Activated CD4-positive, CD25-positive, alpha-beta regulatory T cell treated with anti-CD3 and anti-CD28 coated beads, Interleukin-2, amount 50 U/mL, for 24 hours (primary cell): ENCODE results near the gene MRRF.
"Not testable (repeated sequence)": the region's sequence is repeated elsewhere in the genome, so short reads cannot be mapped to it uniquely, and the experiment has no call there.

ENCODE experiments used
- ATAC-seq, 2 donors: fragments of 150-1000 bp; cut with Tn5 transposase; one replicate each; pipeline ENCODE4 v1.10.0; 2021; ENCODE audit warnings: mild to moderate bottlenecking in 1 of 2, moderate library complexity in 1 of 2

Gene MRRF

DNA sequence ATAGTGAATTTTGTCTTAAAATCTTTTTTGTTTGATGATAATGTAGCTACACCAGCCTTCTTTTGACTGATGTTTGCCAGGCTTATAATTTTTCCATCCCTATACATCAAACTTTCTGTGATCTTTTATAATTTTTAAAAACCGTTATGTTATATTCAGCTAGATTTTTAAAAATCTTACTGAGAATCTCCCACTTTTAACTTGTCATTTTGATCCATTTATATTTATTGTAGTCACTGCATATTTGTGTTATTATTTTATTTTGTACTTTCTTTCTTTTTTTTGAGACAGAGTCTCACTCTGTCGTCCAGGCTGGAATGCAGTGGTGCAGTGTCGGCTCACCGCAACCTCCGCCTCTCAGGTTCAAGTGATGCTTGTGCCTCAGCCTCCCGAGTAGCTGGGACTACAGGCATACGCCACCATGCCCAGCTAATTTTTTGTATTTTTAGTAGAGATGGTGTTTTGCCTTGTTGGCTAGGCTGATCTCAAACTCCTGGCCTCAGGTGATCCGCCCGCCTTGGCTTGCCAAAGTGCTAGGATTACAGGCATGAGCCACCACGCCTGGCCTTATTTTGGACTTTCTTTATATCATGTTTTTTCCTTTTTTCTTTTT is 12.7 kb downstream of the MRRF start:
- no peak for ATAC-seq

DNA sequence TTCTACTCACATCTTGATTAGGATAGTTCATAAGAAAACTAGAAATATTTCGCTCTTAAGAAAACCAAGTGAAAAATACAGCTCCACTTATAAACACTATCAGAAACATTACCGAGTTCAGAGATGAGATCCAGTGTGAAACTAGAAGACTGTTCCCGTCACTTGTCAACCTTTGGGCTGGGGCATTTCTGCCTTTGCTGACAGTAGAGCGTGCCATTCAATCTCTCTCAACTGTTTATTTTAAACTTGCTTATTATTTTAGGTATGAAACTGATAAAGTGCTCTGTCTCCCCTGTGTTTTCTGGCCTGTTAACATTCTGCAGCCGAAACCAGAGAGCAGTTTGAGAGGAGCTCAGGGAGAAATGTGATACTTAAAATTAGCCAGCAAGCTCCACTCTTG is 16.7 kb downstream of the MRRF start:
- no peak for ATAC-seq

DNA sequence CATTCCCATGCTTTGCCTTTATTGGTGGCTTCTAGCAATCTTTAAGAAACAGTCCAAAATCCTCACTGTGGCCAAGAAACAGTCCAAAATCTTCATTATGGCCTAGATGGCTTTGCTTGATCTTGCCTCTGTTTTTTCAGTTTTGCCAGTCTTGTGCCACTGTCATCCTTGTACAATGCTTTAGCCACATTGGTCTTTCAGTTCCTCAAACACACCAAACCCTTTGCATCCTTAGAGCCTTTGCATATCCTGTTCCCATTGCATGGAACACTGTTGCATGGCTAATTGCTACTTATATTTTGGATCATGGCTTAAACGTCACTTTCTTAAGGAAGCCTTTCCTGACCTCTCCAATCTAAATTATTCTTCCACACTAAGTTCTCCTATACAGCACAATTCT is 22.1 kb downstream of the MRRF start:
- ATAC-seq: no peak

DNA sequence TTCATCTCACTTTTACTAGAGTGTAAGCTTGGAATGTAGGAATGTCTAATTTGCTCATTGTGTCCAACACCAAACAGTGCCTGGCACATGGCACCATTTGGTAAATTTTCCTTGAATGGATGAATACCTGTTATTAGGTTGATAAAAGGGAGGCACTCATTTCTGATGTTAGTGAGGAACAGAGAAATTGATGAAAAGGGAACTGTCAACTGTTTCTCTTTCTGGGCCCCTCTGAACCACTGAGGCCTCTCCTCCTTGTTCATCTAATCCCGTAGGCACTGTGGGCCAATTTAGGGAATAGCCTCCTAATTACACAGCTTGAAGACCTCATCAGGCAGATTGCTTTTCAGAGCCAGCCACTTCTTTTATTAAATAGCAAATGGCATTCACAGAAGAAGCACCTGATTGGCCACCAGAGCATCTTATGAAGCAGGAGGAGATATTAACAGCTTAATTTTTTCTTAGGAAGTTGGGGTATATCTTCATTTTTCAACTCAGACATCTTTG is 22.6 kb downstream of the MRRF start:
- ATAC-seq: no peak

DNA sequence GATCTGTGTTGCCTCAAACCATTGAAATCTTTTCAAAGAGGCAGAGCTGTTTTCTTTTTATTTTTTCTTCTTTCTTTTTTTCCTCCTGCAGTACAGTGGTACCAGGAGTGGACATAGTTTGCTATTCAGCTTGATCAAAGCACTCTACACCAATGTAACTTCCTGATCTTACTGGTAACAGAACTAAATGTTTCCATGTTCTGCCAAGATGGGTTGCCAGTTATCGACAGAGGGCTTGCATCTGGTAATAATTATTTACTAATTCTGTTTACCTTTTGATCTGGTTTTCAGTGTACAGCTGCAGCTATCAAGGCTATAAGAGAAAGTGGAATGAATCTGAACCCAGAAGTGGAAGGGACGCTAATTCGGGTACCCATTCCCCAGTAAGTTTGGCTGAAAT is 26.8 kb downstream of the MRRF start:
- ATAC-seq: no peak

DNA sequence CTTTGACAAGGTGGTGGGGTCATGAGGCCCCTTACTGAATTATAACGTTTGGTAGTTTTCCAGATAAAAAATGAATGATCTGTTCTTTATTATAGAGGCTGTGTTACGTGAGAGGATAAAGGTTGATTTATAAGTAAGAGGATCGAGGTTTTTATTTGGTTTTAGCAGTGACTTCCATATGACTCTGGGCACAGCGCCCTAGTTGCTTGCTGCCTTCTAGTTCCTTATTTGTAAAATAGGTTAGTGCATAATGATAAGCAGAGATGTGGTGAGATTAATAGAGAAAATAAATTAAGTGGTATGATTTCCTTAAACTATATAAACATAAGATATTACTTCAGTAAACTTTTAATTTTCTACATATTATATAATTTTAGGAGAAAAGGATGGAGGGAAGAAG is 29.8 kb downstream of the MRRF start:
- no peak for ATAC-seq

DNA sequence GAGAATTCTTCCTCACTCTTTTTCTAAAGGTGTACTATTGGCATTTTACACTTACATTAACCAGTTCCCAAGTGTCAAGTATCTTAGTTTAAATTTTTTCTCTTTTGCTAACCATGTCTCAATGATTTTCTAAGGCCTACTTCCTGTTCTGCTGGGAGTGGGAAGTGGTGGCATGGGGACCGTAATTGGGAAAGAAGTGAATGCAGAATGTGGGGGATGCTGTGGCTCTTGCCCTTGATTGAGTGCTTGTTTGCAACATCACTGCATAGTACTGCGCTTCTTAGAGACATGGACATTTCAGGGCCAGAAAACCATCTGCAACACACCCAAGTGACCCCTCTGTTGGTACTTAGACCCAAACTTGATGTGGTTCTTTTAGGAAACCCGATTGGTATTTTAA is 32.8 kb downstream of the MRRF start:
- no peak for ATAC-seq

DNA sequence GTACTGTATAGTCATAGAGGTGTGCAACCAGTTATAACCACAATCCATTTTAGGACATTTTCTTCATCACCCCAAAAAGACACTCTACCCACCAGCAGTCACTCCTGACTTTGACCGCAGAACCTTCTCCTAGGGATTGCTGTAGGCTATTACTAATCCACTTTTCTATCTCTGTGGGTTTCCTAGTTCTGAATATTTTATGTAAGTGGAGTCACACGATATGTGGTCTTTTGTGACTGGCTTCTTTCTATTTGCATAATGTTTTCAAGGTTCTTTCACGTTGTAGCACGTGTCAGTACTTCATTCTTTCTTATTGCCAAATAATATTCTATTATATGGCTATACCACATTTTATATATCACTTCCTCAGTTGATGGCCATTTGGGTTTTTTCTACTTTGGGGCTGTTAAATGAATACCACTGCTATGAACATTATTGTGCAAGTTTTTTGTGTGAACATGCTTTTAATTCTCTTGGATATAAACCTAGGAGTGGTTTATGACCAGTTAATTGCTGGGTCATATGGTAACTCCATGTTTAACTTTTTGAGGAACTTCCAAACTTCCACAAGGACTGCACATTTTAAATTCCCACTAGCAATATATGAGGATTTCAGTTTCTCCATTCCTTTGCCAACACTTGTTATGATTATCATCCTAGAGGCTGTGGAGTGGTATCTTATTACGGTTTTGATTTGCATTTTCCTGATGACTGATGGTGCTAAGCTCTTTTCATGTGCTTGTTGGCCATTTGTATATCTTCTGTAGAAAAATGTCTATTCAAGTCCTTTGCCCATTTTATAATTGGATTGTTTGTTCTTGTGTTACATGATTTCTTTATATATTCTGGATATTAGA is 37.8 kb downstream of the MRRF start:
- no peak for ATAC-seq

DNA sequence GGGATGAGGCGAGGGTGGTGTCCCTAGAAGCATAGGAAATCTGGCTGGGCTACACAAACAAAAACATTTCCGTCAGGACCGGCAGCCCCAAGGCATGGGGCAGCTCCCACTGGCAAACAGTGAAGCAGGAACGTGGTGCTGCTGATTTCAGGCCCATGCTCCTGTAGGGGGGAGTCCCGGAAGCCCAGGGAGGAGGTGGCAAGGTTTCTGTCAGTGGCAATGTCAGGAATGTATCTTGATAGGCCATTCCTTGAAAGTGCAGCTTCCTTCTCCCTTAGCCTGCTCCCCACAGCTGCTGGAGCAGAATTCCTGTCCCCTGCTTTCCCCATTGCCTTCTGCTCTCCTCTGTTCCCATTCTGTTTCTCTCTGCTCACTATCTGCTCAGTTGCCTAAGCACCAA is 42.4 kb downstream of the MRRF start:
- ATAC-seq: no peak

DNA sequence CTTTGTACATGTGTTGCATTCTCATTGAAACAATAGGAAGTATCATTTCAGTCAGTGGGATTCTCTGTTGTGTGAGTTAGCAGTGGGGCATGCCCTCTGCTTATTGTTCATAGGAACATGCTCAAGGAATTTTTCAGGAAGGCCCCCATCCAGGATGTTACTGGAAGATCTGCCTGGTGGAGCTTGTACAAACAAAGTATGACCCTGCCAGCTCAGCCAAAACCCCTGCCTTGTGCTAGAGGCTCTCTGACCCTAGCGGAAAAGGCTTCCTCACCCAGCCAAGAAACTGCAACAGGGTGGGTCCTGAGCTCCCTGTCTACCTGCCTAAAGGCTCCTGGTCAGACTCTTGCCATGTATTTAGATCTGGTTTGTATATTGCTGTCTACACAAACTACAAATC is 43.2 kb downstream of the MRRF start:
- ATAC-seq: no peak

DNA sequence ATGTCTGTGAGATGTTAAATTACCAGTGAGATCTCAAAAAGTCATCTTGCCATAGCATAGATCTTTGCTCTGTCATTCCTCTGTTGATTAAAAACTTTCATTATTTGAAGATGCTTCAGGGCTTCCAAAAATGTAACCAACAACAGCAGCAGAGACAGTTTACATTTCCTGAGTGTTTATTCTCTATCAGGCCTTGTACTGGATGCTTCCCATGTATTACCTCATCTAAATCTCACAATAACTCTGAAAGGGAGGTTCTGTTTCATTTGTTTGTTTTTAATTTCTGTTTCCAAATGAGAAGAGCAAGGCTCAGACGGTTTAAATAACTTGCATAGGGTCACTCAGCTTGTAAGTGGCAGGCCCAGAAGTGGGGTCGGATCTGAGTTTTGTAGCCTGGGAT is 45.2 kb downstream of the MRRF start:
- no peak for ATAC-seq

DNA sequence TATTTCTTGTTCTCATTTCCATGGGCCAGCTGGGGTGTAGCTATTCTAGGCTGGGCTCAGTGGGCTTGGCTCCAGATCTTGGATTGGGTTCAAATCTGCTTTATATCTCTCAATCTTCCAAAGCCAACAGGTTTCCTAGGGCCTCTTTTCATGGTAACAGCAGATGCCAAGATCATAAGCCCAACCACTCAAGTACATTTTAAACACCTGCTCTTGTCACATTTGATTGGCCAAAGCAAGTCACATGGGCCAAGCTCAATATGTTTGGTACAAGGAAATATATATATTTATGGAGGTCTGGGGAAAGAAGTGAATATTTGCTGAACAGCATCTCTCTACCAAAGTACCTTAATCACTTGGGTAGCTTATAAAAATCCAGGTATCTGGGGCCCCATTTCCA is 49.5 kb downstream of the MRRF start:
- no peak for ATAC-seq

DNA sequence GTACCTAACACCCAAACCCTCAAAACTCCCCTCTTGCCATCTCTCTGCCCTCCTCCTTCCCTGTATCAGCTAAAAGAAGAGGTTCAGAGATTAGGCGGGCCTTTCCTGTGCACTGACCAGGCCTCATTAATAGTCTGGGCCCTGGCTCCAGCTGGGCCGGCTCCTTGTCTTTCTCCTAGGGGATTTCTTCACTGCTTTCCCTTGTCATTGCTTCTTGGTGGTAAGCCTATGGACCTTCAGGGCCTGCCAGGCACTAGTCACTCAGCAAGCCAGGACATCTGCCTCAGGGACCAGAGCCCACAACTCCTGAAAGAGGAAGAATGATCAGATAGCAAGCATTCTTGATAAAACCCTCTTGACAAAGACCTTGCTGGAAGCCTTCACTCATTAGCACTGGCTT is 50.9 kb downstream of the MRRF start:
- ATAC-seq: no peak

DNA sequence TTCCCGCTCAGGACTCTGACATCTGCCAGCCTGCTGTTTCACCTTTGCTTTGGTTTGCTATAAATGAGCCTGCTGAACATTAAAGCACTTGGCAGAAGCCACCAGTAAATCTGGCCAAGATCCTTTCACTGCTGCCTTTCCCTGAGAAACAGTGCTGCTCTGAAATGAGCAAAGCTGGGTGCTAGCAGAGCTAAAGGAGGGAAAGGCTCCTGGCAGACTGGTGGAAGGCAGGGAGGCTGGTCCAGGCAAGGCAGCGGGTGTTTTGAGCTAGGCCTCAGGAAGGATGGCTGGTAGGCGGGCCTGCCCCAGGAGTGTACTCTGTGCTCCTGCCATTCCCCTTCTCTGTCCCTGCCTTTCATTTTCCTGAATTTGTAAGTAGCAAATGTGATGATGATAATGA is 53.6 kb downstream of the MRRF start:
- no peak for ATAC-seq

DNA sequence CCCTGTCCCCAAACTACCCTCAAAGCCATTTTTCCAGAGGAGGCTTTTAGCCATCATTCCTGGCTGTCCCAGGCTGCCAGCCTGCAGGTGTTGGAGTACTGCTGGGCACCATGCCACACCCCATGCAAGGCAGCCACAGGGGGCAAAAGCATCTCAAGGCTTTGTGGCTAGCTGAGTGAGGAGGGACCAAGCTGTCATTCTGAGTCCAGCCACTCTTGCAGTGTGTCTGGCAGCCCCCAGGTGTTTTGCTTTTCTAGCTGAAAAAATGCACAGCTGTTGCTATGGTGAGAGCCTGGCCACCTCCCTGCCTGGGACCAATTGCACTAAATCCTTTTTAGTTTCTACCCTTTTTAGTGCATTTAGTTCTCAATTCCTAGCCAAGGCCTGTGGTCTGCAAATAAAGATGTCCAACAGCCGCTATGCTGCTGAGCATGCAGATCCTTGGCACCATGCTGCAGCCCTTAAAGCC is 55.8 kb downstream of the MRRF start:
- no peak for ATAC-seq

DNA sequence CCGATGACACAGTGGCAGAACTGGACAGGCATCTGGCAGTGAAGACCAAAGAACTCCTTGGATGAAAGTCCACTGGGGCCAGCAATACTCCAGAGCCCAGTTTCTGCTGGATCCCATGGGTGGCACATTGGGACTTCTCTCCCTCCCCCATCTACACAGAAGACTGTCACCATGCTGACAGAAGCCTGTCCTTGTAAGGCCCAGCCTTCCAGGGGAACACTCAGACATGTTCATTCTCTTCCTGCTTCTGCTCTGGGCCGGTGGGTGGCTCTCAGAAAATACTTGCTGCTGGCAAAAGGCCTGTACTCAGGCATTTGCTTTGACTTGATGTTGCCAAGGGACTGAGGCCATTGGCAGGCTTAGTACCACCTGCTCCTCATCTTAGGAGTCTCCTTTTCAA is 57.9 kb downstream of the MRRF start:
- ATAC-seq: no peak

DNA sequence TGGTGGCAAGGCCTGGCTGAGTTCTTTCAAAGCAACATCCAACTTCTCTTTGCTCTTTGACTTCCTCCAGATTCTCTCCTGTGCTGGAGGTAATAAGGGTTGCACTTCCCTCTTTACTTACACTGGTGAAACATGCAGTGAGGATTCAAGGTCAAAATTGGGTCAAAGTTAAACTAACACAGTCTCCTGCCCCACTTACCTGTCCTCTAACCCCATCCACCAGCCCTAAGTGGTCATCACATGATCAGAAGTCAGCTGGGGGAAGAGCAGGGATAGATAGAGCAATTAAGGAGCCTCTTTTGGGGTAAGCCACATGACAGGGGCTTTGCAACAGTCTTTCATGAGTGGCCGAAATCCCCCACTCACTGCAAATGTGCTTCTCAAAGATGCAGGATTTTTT is 60.0 kb downstream of the MRRF start:
- ATAC-seq: not testable (repeated sequence)

DNA sequence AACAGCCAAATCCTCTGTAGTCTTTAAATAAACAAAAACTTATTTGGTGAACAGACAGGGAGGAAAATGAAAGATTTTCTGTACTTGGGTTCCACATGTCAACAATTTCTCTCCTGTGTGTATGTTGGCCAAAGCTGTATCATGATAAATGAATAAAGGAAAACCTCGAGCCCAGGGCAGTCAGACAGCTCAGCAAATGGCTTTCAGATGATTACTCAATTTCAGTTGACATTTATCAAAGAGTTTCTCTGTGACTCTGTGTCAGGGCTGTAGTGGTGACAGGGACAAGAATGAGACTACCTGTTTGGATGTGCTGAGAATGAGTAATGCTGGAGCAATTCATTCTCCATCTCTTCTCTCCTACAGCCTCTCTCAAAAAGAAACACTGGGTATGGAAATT is 60.4 kb downstream of the MRRF start:
- ATAC-seq: peak; percentile 21 to 58

DNA sequence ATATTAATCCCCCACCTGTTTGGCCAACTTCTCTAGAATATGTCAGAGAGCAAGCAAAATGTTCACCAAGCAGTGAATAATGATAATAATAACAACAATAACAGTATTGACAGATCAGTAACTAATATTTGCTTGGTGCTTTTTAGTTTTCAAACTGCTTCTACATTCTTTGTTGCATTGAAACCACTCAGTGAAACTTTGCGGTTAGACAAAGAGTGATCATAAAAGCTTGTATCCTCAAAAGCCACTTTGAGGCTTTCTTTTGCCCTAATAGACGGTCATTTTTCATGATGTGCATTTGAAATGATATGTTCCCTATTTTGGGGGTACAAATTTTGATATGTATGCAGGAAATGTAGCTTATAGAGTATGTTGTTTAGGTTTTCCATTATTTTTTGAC is 62.5 kb downstream of the MRRF start:
- ATAC-seq: no peak

DNA sequence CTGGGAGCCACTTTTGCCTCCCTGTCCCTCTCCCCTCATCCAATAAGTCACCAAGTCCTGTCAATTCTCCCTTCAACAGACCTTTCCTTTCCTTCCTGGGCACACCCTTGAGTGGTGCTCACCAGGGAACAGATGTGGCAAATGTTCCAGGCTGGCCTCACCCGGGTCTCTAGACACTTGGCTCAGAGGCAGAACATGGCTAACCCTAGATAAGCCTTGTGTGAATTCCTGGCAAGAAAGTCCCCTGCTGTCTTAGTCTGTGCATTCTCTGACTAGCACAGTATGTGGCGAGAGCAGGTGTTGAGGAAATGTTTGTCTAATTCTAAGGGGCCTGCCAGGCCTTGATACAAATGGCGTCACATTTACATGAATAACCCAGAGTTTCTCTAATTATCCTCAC is 64.9 kb downstream of the MRRF start:
- ATAC-seq: no peak

DNA sequence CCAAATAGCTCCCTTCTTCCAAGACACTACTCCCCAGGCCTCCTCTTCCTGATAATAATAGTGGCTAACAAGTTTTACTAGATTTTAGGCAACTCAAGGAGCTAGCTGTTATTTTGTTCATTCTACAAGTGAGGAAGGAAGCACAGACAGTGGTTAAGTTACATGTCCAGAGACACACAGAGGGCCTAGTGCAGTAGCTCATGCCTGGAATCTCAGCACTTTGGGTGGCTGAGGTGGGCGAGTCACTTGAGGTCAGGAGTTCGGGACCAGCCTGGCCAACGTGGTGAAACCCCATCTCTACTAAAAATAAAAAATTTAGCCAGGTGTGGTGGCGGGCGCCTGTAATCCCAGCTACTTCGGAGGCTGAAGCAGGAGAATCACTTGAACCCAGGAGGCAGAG is 65.8 kb downstream of the MRRF start:
- ATAC-seq: not testable (repeated sequence)

DNA sequence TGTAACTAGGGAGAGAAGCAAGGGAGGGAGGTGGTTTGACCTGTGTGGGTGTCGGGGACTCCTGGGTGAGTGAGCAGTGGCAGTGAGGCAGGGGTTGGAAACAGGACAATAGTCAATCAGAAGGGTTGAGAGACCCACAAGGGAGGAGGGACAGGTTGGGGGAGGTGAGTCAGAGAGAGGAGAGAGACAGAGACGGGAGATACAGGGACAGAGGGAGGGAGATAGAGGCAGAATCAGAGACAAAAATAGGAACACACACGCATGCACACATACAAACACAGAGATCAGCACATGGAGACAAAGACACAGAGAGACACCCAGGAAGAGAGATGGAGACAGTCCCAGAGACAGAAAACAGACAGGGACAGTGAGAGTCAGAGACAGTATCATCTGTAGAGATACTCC is 66.8 kb downstream of the MRRF start:
- no peak for ATAC-seq

DNA sequence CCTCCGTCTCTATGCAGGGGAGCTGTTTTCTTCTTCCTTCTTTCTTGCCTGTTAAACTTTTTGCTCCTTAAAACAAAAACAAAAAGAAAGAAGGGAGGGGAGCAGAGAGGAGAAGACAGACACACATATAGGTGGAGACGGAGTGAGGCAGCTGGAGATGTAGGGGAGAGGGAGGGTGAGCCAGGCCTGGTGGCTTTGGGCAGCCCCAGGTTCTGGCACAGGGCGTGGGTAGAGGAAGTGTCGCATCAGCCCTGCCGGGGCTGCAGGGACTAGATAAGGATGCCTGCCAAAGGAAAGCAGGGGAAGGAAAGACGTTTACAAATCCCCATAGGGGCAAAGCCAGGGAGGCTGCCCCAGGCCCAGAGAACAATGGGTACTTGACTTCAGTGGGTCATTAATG is 67.4 kb downstream of the MRRF start:
- ATAC-seq: peak in 1 of 2 donors; percentile 10

DNA sequence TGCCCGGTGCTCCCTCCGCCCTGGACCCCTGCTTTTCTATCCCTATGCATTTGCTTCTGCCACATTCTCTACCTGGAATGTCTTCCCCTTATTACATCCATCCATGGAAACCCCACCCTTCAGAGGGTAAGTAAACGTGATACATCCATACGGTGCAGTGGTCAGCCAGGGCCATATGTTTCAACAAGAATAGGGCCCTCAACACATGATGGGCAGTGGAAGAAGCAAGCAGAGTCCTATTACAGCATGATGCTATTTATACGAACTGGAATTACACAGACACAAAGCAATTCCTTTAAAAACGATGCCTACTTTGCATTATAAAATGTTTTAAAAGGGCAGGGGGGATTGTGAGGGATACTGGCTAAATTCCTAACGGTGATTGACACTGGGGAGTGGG is 68.0 kb downstream of the MRRF start:
- no peak for ATAC-seq
